Small intestine (tissue), 7 donors: ENCODE results near the gene ARHGAP24. TPM values are rescaled to one million over a fixed set of nuclear protein-coding genes. Genes with fewer than 3 reads are reported as not detected.
"Not testable (repeated sequence)": the region's sequence is repeated elsewhere in the genome, so short reads cannot be mapped to it uniquely, and the experiment has no call there.

ENCODE experiments used
- DNase-seq, 2 donors: peaks; one replicate each; pipeline versions ENCODE4 v3.0.0 to v3.0.0-alpha.2; 2013
- FAIRE-seq: peaks from 2 replicates; lab custom pipeline; 2012; peaks lifted over from hg19 to GRCh38; lab: Jason Lieb, UNC
- H3K27ac ChIP-seq, 3 donors: one replicate each; pipeline ENCODE4 v1.5.1; 2013; ENCODE audit warnings: low read length in 2 of 3, mild to moderate bottlenecking in 2 of 3, control low read depth in 1 of 3, inconsistent platforms in 1 of 3, low read depth in 1 of 3, moderate library complexity in 1 of 3
- H3K27me3 ChIP-seq, 3 donors: one replicate each; pipeline ENCODE4 v1.6.1; 2013; ENCODE audit warnings: low read length in 3 of 3, inconsistent platforms in 1 of 3; ENCODE audit not compliant: control insufficient read depth in 3 of 3, insufficient read depth in 3 of 3
- H3K36me3 ChIP-seq, 3 donors: one replicate each; pipeline ENCODE4 v1.6.1; 2013; ENCODE audit warnings: low read length in 3 of 3, inconsistent platforms in 1 of 3, low read depth in 1 of 3, mild to moderate bottlenecking in 1 of 3, moderate library complexity in 1 of 3; ENCODE audit not compliant: control insufficient read depth in 3 of 3, insufficient read depth in 2 of 3
- H3K4me1 ChIP-seq, 3 donors: one replicate each; pipeline ENCODE4 v1.6.1; 2013; ENCODE audit warnings: low read length in 2 of 3, inconsistent platforms in 1 of 3, low read depth in 1 of 3, mild to moderate bottlenecking in 1 of 3, moderate library complexity in 1 of 3; ENCODE audit not compliant: control insufficient read depth in 3 of 3, insufficient read depth in 2 of 3
- H3K4me3 ChIP-seq, 3 donors: one replicate each; pipeline ENCODE4 v1.5.1; 2013; ENCODE audit warnings: low read length in 3 of 3, control low read depth in 1 of 3, inconsistent platforms in 1 of 3, low read depth in 1 of 3, mild to moderate bottlenecking in 1 of 3, moderate library complexity in 1 of 3
- H3K9me3 ChIP-seq, 2 donors: one replicate each; pipeline ENCODE4 v1.6.1; 2013; ENCODE audit warnings: low read depth in 1 of 2, low read length in 1 of 2; ENCODE audit not compliant: control insufficient read depth in 2 of 2, insufficient read depth in 1 of 2
- WGBS, 3 donors: extraction: QIAGEN DNeasy Blood & Tissue Kit; methylation state at CpG; one replicate each; pipeline ENCODE4 v1.1.7; 2013; 5-methylcytosine and 5-hydroxymethylcytosine counted together
- polyA plus RNA-seq, 4 donors: library from polyadenylated mRNA; stranded (reverse) in 3 of 4; unstranded in 1 of 4; fragments of 200-250 nt in 3 of 4; fragments of 120-200 nt in 1 of 4; gene quantifications; one replicate each; pipeline versions ENCODE4 v1.2.1 to v1.2.3, GENCODE V29; 2013
- donor health status: healthy with polysubstance abuse.
- donor health status: control.
- donor health status: control.
- donor health status: Bipolar disorder and iron deficiency.
- donor health status: healthy.

The ARHGAP24 gene
- polyA plus RNA-seq, 4 donors = 1.1 to 4.0 (median 3.8) TPM

DNA sequence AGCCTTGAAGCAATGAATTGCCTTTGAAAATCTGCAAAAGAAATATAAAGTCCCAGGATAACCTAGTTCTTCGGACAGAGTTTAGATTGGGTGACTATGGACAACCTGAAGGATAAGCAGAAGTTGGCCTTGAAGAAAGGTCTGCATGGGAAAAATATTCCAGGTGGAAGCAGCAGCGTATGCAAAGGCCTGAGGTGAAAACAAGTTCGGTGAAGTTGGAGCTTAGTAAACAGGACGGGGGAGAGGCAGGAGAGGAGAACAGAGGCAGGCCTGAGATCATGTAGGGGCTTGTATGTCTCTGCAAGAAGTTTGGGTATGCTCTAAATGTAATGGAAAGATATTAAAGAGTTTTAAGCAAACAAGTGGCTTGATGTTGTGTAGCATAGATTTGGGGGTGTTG is 176.0 kb downstream of the ARHGAP24 start:
- no peak overlapping the region for H3K27ac ChIP-seq
- H3K4me1 ChIP-seq = no peaks in the 10 kb centered on the region
- H3K4me3 ChIP-seq = no peak overlapping the region
- WGBS, 3 donors = 75 to 92% (median 91%) methylated on average over 4 of the region's 4 CpGs
- no peaks in the 10 kb centered on the region for H3K36me3 ChIP-seq
- no peaks in the 10 kb centered on the region for H3K27me3 ChIP-seq
- DNase-seq (no peak), FAIRE-seq (no peak)
- H3K9me3 ChIP-seq = no peaks in the 10 kb centered on the region

- Histone ChIP-seq H3K4me1 (no peaks in the 10 kb centered on the region), H3K9me3 (no peaks in the 10 kb centered on the region), H3K36me3 (no peaks in the 10 kb centered on the region), H3K4me3 (no peak overlapping the region), H3K27ac (no peak overlapping the region), H3K27me3 (no peaks in the 10 kb centered on the region)
- WGBS, 3 donors = 78 to 87% (median 85%) methylated on average over 2 of the region's 2 CpGs
- no peak for FAIRE-seq
- no peak for DNase-seq
These were observed 182.0 kb downstream of the ARHGAP24 start for GRCh38 chr4:85656759-85657505.

DNA sequence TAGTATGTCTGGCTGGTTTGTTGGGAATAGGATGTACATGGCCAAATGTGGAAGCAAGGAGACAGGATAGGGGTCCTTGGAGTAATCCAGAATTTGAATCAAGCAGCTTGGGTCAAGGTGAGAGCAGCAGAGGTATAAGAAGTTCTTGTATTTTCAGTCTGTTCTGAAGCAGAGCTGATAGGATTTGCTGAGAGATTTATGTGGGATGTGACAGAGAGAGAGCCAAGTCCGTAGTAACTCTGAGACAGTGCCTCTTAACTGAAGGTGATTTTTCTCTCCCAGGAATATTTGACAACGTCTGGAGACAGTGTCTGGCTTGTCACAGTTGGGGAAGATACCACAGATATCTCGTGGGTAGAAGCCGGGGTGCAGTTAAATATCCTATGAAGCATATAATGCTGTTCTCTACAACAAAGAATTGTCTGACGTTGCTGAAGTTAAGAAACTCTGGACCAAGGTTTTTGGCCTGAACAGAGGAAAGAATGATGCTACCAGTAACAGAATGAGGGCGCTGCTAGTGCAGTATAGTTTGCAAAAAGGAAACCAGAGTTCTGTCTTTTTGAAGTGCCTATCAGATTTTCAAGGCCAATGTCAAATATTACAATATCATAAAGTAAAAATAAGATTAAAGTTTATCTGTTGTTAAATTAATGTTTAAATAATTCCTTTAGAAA is 184.0 kb downstream of the ARHGAP24 start:
- H3K4me3 ChIP-seq = no peak overlapping the region
- no peak for FAIRE-seq
- H3K27me3 ChIP-seq = no peaks in the 10 kb centered on the region
- no peaks in the 10 kb centered on the region for H3K9me3 ChIP-seq
- no peak overlapping the region for H3K27ac ChIP-seq
- DNase-seq = no peak
- H3K36me3 ChIP-seq = no peaks in the 10 kb centered on the region
- no peaks in the 10 kb centered on the region for H3K4me1 ChIP-seq
- 71 to 79% (median 71%) methylated on average over 6 of the region's 6 CpGs for WGBS, 3 donors

GRCh38 chr4:85659610-85660218 is 184.8 kb downstream of the ARHGAP24 start:
- no peak overlapping the region for H3K27ac ChIP-seq
- H3K9me3 ChIP-seq = no peaks in the 10 kb centered on the region
- no peak for DNase-seq
- H3K4me1 ChIP-seq = no peaks in the 10 kb centered on the region
- H3K36me3 ChIP-seq = no peaks in the 10 kb centered on the region
- FAIRE-seq = no peak
- 62 to 68% (median 64%) methylated on average over 3 of the region's 3 CpGs for WGBS, 3 donors
- no peak overlapping the region for H3K4me3 ChIP-seq
- no peaks in the 10 kb centered on the region for H3K27me3 ChIP-seq

DNA sequence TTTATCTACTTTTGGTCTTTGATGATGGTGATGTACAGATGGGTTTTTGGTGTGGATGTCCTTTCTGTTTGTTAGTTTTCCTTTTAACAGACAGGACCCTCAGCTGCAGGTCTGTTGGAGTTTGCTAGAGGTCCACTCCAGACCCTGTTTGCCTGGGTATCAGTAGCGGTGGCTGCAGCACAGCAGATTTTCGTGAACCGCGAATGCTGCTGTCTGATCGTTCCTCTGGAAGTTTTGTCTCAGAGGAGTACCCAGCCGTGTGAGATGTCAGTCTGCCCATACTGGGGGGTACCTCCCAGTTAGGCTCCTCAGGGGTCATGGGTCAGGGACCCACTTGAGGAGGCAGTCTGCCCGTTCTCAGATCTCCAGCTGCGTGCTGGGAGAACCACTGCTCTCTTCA is 191.7 kb downstream of the ARHGAP24 start:
- 96 to 98% (median 97%) methylated on average over 8 of the region's 8 CpGs for WGBS, 3 donors
- H3K4me1 ChIP-seq, H3K4me3 ChIP-seq, H3K36me3 ChIP-seq, H3K27me3 ChIP-seq, DNase-seq, FAIRE-seq, H3K9me3 ChIP-seq, H3K27ac ChIP-seq: not testable (repeated sequence)

DNA sequence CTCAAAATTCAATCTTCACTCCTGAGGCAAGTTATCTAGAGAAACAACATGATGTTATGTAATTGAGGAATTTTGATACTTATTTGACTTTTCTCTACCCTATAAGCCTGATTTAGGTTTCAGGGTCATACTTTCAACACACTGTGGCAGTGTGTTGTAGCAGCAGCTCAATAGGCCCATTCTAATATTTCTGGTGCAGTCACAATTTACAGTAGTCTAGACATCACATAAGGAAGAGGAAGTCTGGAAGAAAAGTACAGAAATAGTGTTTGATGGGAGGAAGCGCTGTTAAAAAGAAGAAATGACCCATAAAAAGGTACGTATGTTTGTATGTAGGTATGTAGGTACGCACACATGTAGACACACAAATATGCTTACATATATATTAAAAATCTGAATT is 194.3 kb downstream of the ARHGAP24 start:
- Histone ChIP-seq H3K4me3 (no peak overlapping the region), H3K9me3 (peaks cover 0 to 8% of the 10 kb centered on the region in 2 donors), H3K27ac (no peak overlapping the region), H3K36me3 (no peaks in the 10 kb centered on the region), H3K4me1 (no peaks in the 10 kb centered on the region), H3K27me3 (no peaks in the 10 kb centered on the region)
- WGBS, 3 donors = 79 to 96% (median 90%) methylated on average over 3 of the region's 3 CpGs
- no peak for FAIRE-seq
- DNase-seq = no peak

DNA sequence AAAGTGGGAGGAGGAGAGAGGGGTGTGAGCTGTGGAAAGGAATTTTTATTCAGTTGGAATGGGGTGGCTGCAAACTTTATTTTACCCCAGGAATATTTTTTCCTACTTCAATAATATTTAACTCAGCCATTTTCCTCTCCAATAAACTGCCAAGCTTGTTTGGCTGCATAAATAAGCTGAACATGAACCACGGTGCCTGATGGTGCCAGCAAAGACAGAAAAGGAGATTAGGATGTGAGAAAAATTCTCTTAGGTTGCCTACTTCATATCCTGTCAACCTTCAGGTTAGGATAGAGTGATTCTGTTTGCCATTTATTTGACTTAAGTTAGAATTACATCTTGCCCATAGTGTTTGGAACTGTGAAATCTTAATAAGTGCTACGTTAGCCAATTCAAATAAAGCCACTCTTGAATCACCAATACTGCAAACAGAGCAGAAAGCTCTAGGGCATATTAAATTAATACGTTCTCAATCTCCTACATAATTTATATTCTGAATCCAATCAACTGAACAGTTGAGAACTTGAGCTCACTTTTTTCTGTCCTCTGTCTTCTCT is 195.1 kb downstream of the ARHGAP24 start:
- no peak overlapping the region for H3K27ac ChIP-seq
- H3K9me3 ChIP-seq = peaks cover 0 to 8% of the 10 kb centered on the region in 2 donors
- H3K36me3 ChIP-seq = no peaks in the 10 kb centered on the region
- no peak for DNase-seq
- H3K27me3 ChIP-seq = no peaks in the 10 kb centered on the region
- no peak overlapping the region for H3K4me3 ChIP-seq
- H3K4me1 ChIP-seq = no peaks in the 10 kb centered on the region
- no peak for FAIRE-seq
- WGBS, 3 donors = 66 to 92% (median 85%) methylated on average over 3 of the region's 3 CpGs

- no peak overlapping the region for H3K4me3 ChIP-seq
- DNase-seq = no peak
- H3K4me1 ChIP-seq = no peaks in the 10 kb centered on the region
- WGBS, 3 donors = 89 to 93% (median 91%) methylated on average over 2 of the region's 2 CpGs
- no peaks in the 10 kb centered on the region for H3K36me3 ChIP-seq
- H3K9me3 ChIP-seq = peaks cover 0 to 8% of the 10 kb centered on the region in 2 donors
- H3K27ac ChIP-seq = no peak overlapping the region
- no peaks in the 10 kb centered on the region for H3K27me3 ChIP-seq
- no peak for FAIRE-seq
These were observed 196.2 kb downstream of the ARHGAP24 start for GRCh38 chr4:85671120-85671519.
